HepG2 (cell line): ENCODE data around the gene KANSL1. TPM values are rescaled to one million over a fixed set of nuclear protein-coding genes. Genes with fewer than 3 reads are reported as not detected.

Experiments used
- CBX5 ChIP-seq: sonication (generic); formaldehyde crosslinking; IDR thresholded peaks from 2 replicates; pipeline ENCODE4 v1.4.0; 2020; ENCODE audit warnings: missing genetic modification reagents, borderline replicate concordance
- ETV6 ChIP-seq: sonication (generic); formaldehyde crosslinking; conservative IDR thresholded peaks from 2 replicates; pipeline ENCODE4 v1.4.0; 2020; ENCODE audit warnings: missing genetic modification reagents
- FOXA3 ChIP-seq: IDR thresholded peaks from 2 replicates; pipeline ENCODE4 v1.6.1; 2016; ENCODE audit warnings: missing genetic modification reagents, missing compliant biosample characterization
- HNRNPL ChIP-seq: fragments of 200-400 bp; formaldehyde crosslinking; IDR thresholded peaks from 2 replicates; pipeline ENCODE4 v1.6.1; 2017; ENCODE audit warnings: mild to moderate bottlenecking, low read depth, low read length
- MIXL1 ChIP-seq: IDR thresholded peaks from 2 replicates; pipeline ENCODE4 v1.6.1; 2016
- NFKB2 ChIP-seq: sonication (generic); formaldehyde crosslinking; IDR thresholded peaks from 2 replicates; pipeline ENCODE4 v1.4.0; 2020; ENCODE audit warnings: missing genetic modification reagents, borderline replicate concordance
- SIX4 ChIP-seq: sonication (generic); formaldehyde crosslinking; IDR thresholded peaks from 2 replicates; pipeline ENCODE4 v1.4.0; 2020; ENCODE audit warnings: missing genetic modification reagents
- SP4 ChIP-seq: sonication (generic); formaldehyde crosslinking; IDR thresholded peaks from 2 replicates; pipeline ENCODE4 v1.8.1; 2023; ENCODE audit warnings: mild to moderate bottlenecking, missing genetic modification reagents
- STAG1 ChIP-seq: sonication (generic); formaldehyde crosslinking; IDR thresholded peaks from 2 replicates; pipeline ENCODE4 v1.4.0; 2020; ENCODE audit warnings: missing genetic modification reagents
- WIZ ChIP-seq: sonication (generic); formaldehyde crosslinking; IDR thresholded peaks from 2 replicates; pipeline ENCODE4 v1.5.1; 2020; ENCODE audit warnings: mild to moderate bottlenecking, missing genetic modification reagents
- ZNF24 ChIP-seq: fragments of 450-650 bp; IDR thresholded peaks from 2 replicates; pipeline ENCODE4 v1.6.1; 2017; ENCODE audit warnings: antibody characterized with exemption, mild to moderate bottlenecking
- polyA plus RNA-seq, 8 experiments: library from polyadenylated mRNA; depleted of rRNA in 3 of 8; stranded (reverse) in 7 of 8; unstranded in 1 of 8; fragments of >200 nt; fragmentation: Illumina TruSeq in 4 of 8; extraction: Trizol in 4 of 8; gene quantifications; 2 replicates each; pipeline versions ENCODE4 v1.2.1 to v1.2.3, GENCODE V29; 2011 to 2016; ENCODE audit warnings: low read depth in 4 of 8, missing spikeins in 1 of 8, mixed read lengths in 1 of 8; ENCODE audit not compliant: insufficient read depth in 1 of 8
- total RNA-seq, 5 experiments: library from RNA; depleted of rRNA; stranded (reverse); fragments of >200 nt; fragmentation: Illumina TruSeq; extraction: Trizol; gene quantifications; 2 replicates each; pipeline ENCODE4 v1.2.3, GENCODE V29; 2016; ENCODE audit warnings: low read depth in 1 of 5
- TF ChIP-seq, protein P1 (sequence below): sonication (generic); formaldehyde crosslinking; IDR thresholded peaks from 2 replicates; pipeline ENCODE4 v1.9.0; 2021; ENCODE audit warnings: mild to moderate bottlenecking, missing genetic modification reagents
- TF ChIP-seq, protein P2 (sequence below): IDR thresholded peaks from 2 replicates; pipeline ENCODE4 v1.6.1; 2012; ENCODE audit warnings: low read depth, low read length, improper control_type of control experiment
- TF ChIP-seq, protein P3 (sequence below): sonication (generic); formaldehyde crosslinking; IDR thresholded peaks from 2 replicates; pipeline ENCODE4 v1.4.0; 2020; ENCODE audit warnings: mild to moderate bottlenecking, missing genetic modification reagents
- TF ChIP-seq, protein P4 (sequence below): IDR thresholded peaks from 2 replicates; pipeline ENCODE4 v1.6.1; 2016; ENCODE audit warnings: missing compliant biosample characterization, missing genetic modification reagents, borderline replicate concordance

KANSL1 gene
- total and polyA plus RNA-seq, 2 of the 13 experiments (the other 11 are each of a cell fraction or from before 2014, with no cell fraction given) = 24.0 to 59.6 TPM

DNA sequence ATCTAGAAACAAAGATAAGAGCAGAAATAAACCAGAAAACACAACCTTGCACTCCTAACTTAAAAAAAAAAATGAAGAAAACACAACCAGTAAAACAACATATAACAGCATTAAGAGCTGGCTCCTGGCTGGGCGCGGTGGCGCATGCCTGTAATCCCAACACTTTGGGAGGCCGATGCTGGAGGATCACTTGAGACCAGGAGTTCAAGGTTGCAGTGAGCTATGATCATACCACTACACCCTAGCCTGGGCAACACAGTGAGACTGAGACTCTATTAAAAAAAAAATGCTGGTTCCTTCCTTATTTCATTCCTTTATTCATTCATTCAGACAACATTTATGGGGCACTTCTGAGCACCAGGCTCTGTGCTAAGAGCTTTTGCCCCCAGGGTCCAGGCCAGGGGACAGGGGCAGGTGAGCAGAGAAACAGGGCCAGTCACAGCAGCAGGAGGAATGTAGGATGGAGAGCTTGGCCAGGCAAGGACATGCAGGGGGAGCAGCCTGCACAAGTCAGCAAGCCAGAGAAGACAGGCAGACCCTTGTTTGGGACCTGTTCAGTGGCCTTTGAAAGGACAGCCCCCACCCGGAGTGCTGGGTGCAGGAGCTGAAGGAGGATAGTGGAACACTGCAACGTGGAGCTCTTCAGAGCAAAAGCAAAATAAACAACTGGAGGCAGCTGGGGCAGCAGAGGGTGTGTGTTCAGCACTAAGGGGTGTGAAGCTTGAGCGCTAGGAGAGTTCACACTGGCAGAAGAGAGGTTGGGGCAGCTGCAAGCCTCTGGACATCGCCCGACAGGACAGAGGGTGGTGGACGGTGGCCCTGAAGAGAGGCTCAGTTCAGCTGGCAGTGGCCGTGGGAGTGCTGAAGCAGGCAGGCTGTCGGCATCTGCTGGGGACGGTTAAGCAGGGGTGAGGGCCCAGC, 191.6 kb downstream of the KANSL1 start (continued):
- TF ChIP-seq, protein P1, sequence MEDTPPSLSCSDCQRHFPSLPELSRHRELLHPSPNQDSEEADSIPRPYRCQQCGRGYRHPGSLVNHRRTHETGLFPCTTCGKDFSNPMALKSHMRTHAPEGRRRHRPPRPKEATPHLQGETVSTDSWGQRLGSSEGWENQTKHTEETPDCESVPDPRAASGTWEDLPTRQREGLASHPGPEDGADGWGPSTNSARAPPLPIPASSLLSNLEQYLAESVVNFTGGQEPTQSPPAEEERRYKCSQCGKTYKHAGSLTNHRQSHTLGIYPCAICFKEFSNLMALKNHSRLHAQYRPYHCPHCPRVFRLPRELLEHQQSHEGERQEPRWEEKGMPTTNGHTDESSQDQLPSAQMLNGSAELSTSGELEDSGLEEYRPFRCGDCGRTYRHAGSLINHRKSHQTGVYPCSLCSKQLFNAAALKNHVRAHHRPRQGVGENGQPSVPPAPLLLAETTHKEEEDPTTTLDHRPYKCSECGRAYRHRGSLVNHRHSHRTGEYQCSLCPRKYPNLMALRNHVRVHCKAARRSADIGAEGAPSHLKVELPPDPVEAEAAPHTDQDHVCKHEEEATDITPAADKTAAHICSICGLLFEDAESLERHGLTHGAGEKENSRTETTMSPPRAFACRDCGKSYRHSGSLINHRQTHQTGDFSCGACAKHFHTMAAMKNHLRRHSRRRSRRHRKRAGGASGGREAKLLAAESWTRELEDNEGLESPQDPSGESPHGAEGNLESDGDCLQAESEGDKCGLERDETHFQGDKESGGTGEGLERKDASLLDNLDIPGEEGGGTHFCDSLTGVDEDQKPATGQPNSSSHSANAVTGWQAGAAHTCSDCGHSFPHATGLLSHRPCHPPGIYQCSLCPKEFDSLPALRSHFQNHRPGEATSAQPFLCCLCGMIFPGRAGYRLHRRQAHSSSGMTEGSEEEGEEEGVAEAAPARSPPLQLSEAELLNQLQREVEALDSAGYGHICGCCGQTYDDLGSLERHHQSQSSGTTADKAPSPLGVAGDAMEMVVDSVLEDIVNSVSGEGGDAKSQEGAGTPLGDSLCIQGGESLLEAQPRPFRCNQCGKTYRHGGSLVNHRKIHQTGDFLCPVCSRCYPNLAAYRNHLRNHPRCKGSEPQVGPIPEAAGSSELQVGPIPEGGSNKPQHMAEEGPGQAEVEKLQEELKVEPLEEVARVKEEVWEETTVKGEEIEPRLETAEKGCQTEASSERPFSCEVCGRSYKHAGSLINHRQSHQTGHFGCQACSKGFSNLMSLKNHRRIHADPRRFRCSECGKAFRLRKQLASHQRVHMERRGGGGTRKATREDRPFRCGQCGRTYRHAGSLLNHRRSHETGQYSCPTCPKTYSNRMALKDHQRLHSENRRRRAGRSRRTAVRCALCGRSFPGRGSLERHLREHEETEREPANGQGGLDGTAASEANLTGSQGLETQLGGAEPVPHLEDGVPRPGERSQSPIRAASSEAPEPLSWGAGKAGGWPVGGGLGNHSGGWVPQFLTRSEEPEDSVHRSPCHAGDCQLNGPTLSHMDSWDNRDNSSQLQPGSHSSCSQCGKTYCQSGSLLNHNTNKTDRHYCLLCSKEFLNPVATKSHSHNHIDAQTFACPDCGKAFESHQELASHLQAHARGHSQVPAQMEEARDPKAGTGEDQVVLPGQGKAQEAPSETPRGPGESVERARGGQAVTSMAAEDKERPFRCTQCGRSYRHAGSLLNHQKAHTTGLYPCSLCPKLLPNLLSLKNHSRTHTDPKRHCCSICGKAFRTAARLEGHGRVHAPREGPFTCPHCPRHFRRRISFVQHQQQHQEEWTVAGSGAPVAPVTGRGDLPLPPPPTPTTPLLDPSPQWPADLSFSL (CRISPR knock-in tag) = no peak
- TF ChIP-seq CBX5 (CRISPR knock-in tag) = no peak
- TF ChIP-seq ZNF24 = no peak
- TF ChIP-seq, protein P2, sequence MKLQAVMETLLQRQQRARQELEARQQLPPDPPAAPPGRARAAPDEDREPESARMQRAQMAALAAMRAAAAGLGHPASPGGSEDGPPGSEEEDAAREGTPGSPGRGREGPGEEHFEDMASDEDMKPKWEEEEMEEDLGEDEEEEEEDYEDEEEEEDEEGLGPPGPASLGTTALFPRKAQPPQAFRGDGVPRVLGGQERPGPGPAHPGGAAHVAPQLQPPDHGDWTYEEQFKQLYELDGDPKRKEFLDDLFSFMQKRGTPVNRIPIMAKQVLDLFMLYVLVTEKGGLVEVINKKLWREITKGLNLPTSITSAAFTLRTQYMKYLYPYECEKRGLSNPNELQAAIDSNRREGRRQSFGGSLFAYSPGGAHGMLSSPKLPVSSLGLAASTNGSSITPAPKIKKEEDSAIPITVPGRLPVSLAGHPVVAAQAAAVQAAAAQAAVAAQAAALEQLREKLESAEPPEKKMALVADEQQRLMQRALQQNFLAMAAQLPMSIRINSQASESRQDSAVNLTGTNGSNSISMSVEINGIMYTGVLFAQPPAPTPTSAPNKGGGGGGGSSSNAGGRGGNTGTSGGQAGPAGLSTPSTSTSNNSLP = no peak
- TF ChIP-seq STAG1 = no peak
- TF ChIP-seq FOXA3 (CRISPR knock-in tag) = no peak
- TF ChIP-seq, protein P3, sequence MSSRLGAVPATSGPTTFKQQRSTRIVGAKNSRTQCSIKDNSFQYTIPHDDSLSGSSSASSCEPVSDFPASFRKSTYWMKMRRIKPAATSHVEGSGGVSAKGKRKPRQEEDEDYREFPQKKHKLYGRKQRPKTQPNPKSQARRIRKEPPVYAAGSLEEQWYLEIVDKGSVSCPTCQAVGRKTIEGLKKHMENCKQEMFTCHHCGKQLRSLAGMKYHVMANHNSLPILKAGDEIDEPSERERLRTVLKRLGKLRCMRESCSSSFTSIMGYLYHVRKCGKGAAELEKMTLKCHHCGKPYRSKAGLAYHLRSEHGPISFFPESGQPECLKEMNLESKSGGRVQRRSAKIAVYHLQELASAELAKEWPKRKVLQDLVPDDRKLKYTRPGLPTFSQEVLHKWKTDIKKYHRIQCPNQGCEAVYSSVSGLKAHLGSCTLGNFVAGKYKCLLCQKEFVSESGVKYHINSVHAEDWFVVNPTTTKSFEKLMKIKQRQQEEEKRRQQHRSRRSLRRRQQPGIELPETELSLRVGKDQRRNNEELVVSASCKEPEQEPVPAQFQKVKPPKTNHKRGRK (CRISPR knock-in tag) = no peak
- TF ChIP-seq ETV6 (CRISPR knock-in tag) = no peak
- no peak for TF ChIP-seq NFKB2 (CRISPR knock-in tag)
- TF ChIP-seq SP4 (CRISPR knock-in tag) = peak; percentile 35
- TF ChIP-seq, protein P4, sequence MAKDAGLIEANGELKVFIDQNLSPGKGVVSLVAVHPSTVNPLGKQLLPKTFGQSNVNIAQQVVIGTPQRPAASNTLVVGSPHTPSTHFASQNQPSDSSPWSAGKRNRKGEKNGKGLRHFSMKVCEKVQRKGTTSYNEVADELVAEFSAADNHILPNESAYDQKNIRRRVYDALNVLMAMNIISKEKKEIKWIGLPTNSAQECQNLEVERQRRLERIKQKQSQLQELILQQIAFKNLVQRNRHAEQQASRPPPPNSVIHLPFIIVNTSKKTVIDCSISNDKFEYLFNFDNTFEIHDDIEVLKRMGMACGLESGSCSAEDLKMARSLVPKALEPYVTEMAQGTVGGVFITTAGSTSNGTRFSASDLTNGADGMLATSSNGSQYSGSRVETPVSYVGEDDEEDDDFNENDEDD (CRISPR knock-in tag) = no peak
- no peak for TF ChIP-seq MIXL1 (CRISPR knock-in tag)
- no peak for TF ChIP-seq HNRNPL
- TF ChIP-seq SIX4 (CRISPR knock-in tag) = no peak
- TF ChIP-seq WIZ (CRISPR knock-in tag) = no peak
